ENCODE data around the gene C17orf50.

GRCh38 chr17:35725802-35726126 is 34.9 kb upstream of the C17orf50 start:
- TF ChIP-seq, protein P1, sequence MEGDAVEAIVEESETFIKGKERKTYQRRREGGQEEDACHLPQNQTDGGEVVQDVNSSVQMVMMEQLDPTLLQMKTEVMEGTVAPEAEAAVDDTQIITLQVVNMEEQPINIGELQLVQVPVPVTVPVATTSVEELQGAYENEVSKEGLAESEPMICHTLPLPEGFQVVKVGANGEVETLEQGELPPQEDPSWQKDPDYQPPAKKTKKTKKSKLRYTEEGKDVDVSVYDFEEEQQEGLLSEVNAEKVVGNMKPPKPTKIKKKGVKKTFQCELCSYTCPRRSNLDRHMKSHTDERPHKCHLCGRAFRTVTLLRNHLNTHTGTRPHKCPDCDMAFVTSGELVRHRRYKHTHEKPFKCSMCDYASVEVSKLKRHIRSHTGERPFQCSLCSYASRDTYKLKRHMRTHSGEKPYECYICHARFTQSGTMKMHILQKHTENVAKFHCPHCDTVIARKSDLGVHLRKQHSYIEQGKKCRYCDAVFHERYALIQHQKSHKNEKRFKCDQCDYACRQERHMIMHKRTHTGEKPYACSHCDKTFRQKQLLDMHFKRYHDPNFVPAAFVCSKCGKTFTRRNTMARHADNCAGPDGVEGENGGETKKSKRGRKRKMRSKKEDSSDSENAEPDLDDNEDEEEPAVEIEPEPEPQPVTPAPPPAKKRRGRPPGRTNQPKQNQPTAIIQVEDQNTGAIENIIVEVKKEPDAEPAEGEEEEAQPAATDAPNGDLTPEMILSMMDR (IDR thresholded peaks at IDR 0.05 in 4 of 5, conservative IDR thresholded peaks at IDR 0.05 in 1 of 5), result no peak
- no peak for TF ChIP-seq POLR2A (IDR thresholded peaks at IDR 0.05)
